ENCODE results near the gene NCLN. TPM values are rescaled to one million over a fixed set of nuclear protein-coding genes. Genes with fewer than 3 reads are reported as not detected.

Gene NCLN
- total RNA-seq, 1 donor from 2014 or later = 57.0 TPM

- DNase-seq (ENCODE audit: low read depth) = no peak
- no peak overlapping the region for H3K4me3 ChIP-seq (ENCODE audit: low read depth, low read length)
- H3K36me3 ChIP-seq (ENCODE audit: control insufficient read depth, insufficient read depth, low read length) = no peaks in the 10 kb centered on the region
- H3K27me3 ChIP-seq (ENCODE audit: control insufficient read depth, insufficient read depth, low read length) = no peaks in the 10 kb centered on the region
- TF ChIP-seq CTCF (IDR thresholded peaks at IDR 0.05; ENCODE audit: insufficient read depth, low read length, poor library complexity, severe bottlenecking) = no peak
Observed at GRCh38 chr19:3194106-3195087, 8.7 kb downstream of the NCLN start.

- no peaks in the 10 kb centered on the region for H3K27me3 ChIP-seq (ENCODE audit: control insufficient read depth, insufficient read depth, low read length)
- TF ChIP-seq CTCF (IDR thresholded peaks at IDR 0.05; ENCODE audit: insufficient read depth, low read length, poor library complexity, severe bottlenecking) = no peak
- no peaks in the 10 kb centered on the region for H3K36me3 ChIP-seq (ENCODE audit: control insufficient read depth, insufficient read depth, low read length)
- DNase-seq (ENCODE audit: low read depth) = no peak
- no peak overlapping the region for H3K4me3 ChIP-seq (ENCODE audit: low read depth, low read length)
Observed at GRCh38 chr19:3196064-3196932, 10.6 kb downstream of the NCLN start.

GRCh38 chr19:3196933-3197205 is 11.1 kb downstream of the NCLN start:
- Histone ChIP-seq H3K27me3 (ENCODE audit: control insufficient read depth, insufficient read depth, low read length) (no peaks in the 10 kb centered on the region), H3K36me3 (ENCODE audit: control insufficient read depth, insufficient read depth, low read length) (no peaks in the 10 kb centered on the region), H3K4me3 (ENCODE audit: low read depth, low read length) (no peak overlapping the region)
- no peak for DNase-seq (ENCODE audit: low read depth)
- TF ChIP-seq CTCF (IDR thresholded peaks at IDR 0.05; ENCODE audit: insufficient read depth, low read length, poor library complexity, severe bottlenecking) = no peak

GRCh38 chr19:3198901-3199700 is 13.4 kb downstream of the NCLN start:
- H3K36me3 ChIP-seq (ENCODE audit: control insufficient read depth, insufficient read depth, low read length) = no peaks in the 10 kb centered on the region
- no peak for TF ChIP-seq CTCF (IDR thresholded peaks at IDR 0.05; ENCODE audit: insufficient read depth, low read length, poor library complexity, severe bottlenecking)
- H3K4me3 ChIP-seq (ENCODE audit: low read depth, low read length) = no peak overlapping the region
- no peaks in the 10 kb centered on the region for H3K27me3 ChIP-seq (ENCODE audit: control insufficient read depth, insufficient read depth, low read length)
- no peak for DNase-seq (ENCODE audit: low read depth)

- no peaks in the 10 kb centered on the region for H3K27me3 ChIP-seq (ENCODE audit: control insufficient read depth, insufficient read depth, low read length)
- TF ChIP-seq CTCF (IDR thresholded peaks at IDR 0.05; ENCODE audit: insufficient read depth, low read length, poor library complexity, severe bottlenecking) = no peak
- H3K36me3 ChIP-seq (ENCODE audit: control insufficient read depth, insufficient read depth, low read length) = no peaks in the 10 kb centered on the region
- no peak overlapping the region for H3K4me3 ChIP-seq (ENCODE audit: low read depth, low read length)
- DNase-seq (ENCODE audit: low read depth) = no peak
Observed at GRCh38 chr19:3201072-3201700, 15.5 kb downstream of the NCLN start.

All from kidney epithelial cell (primary cell).